HFFc6 (cell line): ENCODE results near the gene CFAP107. TPM values are rescaled to one million over a fixed set of nuclear protein-coding genes. Genes with fewer than 3 reads are reported as not detected.

Experiments
- DNase-seq: peaks from one replicate; pipeline ENCODE4 v3.0.0-alpha.2; 2018
- H3K27ac Mint-ChIP-seq: 2 replicates; pipeline ENCODE4 v1.8.0; 2020; ENCODE audit warnings: mild to moderate bottlenecking, mixed read lengths
- H3K27me3 Mint-ChIP-seq: 2 replicates; pipeline ENCODE4 v1.8.0; 2021; ENCODE audit warnings: mild to moderate bottlenecking, moderate library complexity, mixed read lengths; ENCODE audit not compliant: insufficient read depth
- H3K36me3 Mint-ChIP-seq: 2 replicates; pipeline ENCODE4 v1.8.0; 2021; ENCODE audit warnings: low read depth, mixed read lengths
- H3K4me1 Mint-ChIP-seq: 2 replicates; pipeline ENCODE4 v1.8.0; 2020; ENCODE audit warnings: low read depth, mixed read lengths
- H3K4me3 Mint-ChIP-seq: 2 replicates; pipeline ENCODE4 v1.8.0; 2020; ENCODE audit warnings: mild to moderate bottlenecking, moderate library complexity, mixed read lengths
- H3K9me3 Mint-ChIP-seq: 2 replicates; pipeline ENCODE4 v1.8.0; 2020; ENCODE audit warnings: mild to moderate bottlenecking, mixed read lengths
- CTCF ChIP-seq: fragments of 200-600 bp; sonication (generic); IDR thresholded peaks from 2 replicates; pipeline ENCODE4 v1.5.0; 2021; ENCODE audit warnings: antibody characterized with exemption, mild to moderate bottlenecking
- long read RNA-seq: library from polyadenylated mRNA; unstranded; transcript quantifications from one replicate; pipeline ENCODE4 v2.0.0, GENCODE V29; 2019
- total RNA-seq, 6 experiments: library from RNA; stranded (reverse); fragmentation: NEBNext Ultra II Directional; extraction: Animal tissue kit (Norgen Biotek cat#: 25700); gene quantifications; 2 replicates in 1 of 6; 3 replicates in 5 of 6; pipeline ENCODE4 v1.2.3, GENCODE V29; 2021

The CFAP107 gene
- not detected for total RNA-seq
- long read RNA-seq = 0 reads

GRCh38 chr1:12745992-12746323 is at the start of gene CFAP107:
CFAP107 (plus strand) TSS chr1:12746200; CDS start chr1:12746431, 231 bp downstream.
- Mint-ChIP-seq H3K4me3 (no peak within 1 kb of the TSS), H3K9me3 (peaks cover 53% of the 10 kb centered on the region), H3K27ac (no peak within 1 kb of the TSS), H3K4me1 (no peaks in the 10 kb centered on the region), H3K27me3 (peaks cover 2% of the 10 kb centered on the region), H3K36me3 (no peaks in the 10 kb centered on the region)
- no peak for TF ChIP-seq CTCF
- no peak for DNase-seq

GRCh38 chr1:12696658-12697057 is 49.3 kb upstream of the CFAP107 start:
- H3K9me3 Mint-ChIP-seq = peaks cover 3% of the 10 kb centered on the region; the same call in 1 of the 2 replicates
- H3K27me3 Mint-ChIP-seq = no peaks in the 10 kb centered on the region
- no peaks in the 10 kb centered on the region for H3K36me3 Mint-ChIP-seq

GRCh38 chr1:12697397-12697796 is 48.6 kb upstream of the CFAP107 start:
- no peaks in the 10 kb centered on the region for H3K36me3 Mint-ChIP-seq
- no peak for DNase-seq

More at GRCh38 chr1:12696658-12697057, 49.3 kb upstream of the CFAP107 start:
- Mint-ChIP-seq H3K4me3 (no peak overlapping the region), H3K4me1 (peaks cover 11% of the 10 kb centered on the region; the same call in 1 of the 2 replicates), H3K27ac (no peak overlapping the region)
- no peak for TF ChIP-seq CTCF
- no peak for DNase-seq

GRCh38 chr1:12703821-12704451 is 42.1 kb upstream of the CFAP107 start:
- Mint-ChIP-seq H3K27ac (no peak overlapping the region), H3K27me3 (no peaks in the 10 kb centered on the region), H3K36me3 (no peaks in the 10 kb centered on the region), H3K4me3 (no peak overlapping the region), H3K4me1 (no peaks in the 10 kb centered on the region), H3K9me3 (peaks cover 22% of the 10 kb centered on the region)
- no peak for TF ChIP-seq CTCF
- DNase-seq = no peak

More at GRCh38 chr1:12697397-12697796, 48.6 kb upstream of the CFAP107 start:
- no peaks in the 10 kb centered on the region for H3K27me3 Mint-ChIP-seq
- H3K27ac Mint-ChIP-seq = no peak overlapping the region
- H3K4me1 Mint-ChIP-seq = peaks cover 11% of the 10 kb centered on the region; the same call in 1 of the 2 replicates
- no peak overlapping the region for H3K4me3 Mint-ChIP-seq
- H3K9me3 Mint-ChIP-seq = peaks cover 3% of the 10 kb centered on the region; the same call in 1 of the 2 replicates
- no peak for TF ChIP-seq CTCF

GRCh38 chr1:12706061-12706460 is 39.9 kb upstream of the CFAP107 start:
- H3K4me3 Mint-ChIP-seq = no peak overlapping the region
- H3K9me3 Mint-ChIP-seq = peaks cover 22% of the 10 kb centered on the region
- TF ChIP-seq CTCF = no peak
- DNase-seq = no peak
- H3K27ac Mint-ChIP-seq = no peak overlapping the region
- no peaks in the 10 kb centered on the region for H3K36me3 Mint-ChIP-seq
- H3K4me1 Mint-ChIP-seq = no peaks in the 10 kb centered on the region
- no peaks in the 10 kb centered on the region for H3K27me3 Mint-ChIP-seq
